NOMO-1 (cell line): ENCODE data around the gene SLAMF6.
"Not testable (repeated sequence)": the region's sequence is repeated elsewhere in the genome, so short reads cannot be mapped to it uniquely, and the experiment has no call there.

Source experiments
- DNase-seq, 2 experiments: peaks; one replicate each; lab custom pipeline; 2025; ENCODE audit not compliant: unreplicated experiment in 2 of 2; lab: John Stamatoyannopoulos, UW

Gene SLAMF6

DNA sequence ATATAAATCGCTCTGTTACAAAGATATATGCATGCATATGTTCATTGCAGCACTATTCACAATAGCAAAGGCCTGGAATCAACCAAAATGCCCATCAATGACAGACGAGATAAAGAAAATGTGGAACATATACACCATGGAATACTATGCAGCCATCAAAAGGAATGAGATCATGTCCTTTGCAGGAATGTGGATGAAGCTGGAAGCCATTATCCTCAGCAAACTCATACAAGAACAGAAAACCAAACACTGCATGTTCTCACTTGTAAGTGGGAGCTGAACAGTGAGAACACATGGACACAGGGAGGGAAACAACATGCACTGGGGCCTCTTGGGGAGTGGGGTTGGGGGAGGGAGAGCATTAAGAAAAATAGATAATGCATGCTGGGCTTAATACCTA, 5.5 kb downstream of the SLAMF6 start:
- DNase-seq: not testable (repeated sequence)

GRCh38 chr1:160515908-160516307, 7.1 kb downstream of the SLAMF6 start:
- DNase-seq: not testable (repeated sequence)

DNA sequence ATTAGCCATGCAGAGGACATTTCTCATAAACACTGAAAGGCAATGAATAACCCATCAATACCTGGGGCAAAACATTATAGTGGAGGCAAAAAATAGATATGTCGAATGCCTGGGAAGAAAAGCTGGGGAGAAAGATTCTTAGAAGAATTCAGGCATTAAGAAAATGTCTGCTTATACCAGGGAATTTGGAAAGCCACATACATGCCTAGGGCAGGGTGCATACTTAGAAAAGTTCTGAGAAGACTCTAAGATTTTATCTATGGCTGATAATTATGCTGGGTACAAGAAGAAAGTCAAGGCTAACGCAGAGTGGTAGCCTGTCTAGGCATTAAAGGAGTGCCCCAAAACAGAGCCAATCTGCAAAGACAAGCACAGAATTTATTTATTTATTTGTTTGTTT, 18.4 kb downstream of the SLAMF6 start:
- no peak for DNase-seq

DNA sequence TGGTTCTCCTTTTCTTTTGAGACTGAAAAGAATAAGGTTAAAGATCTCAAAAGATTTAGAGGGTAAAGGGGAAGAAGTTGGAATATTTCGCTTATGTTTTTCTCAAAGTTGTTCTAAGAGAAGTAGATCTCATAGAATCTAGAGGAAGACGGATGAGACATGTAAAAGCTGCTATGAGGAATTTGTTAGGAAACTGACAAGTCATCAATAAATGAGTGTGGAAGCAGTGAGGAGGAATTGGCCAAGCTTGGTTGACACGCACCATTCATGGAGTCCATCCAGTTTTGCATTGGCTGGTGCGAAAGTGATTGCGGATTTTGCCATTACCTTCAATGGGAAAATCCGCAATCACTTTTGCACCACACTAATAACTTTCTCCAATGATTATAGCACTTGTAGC, 20.0 kb downstream of the SLAMF6 start:
- DNase-seq: no peak

GRCh38 chr1:160500321-160500990, 22.6 kb downstream of the SLAMF6 start:
- DNase-seq: no peak

- no peak for DNase-seq
Observed at GRCh38 chr1:160499631-160500030, 23.4 kb downstream of the SLAMF6 start.

DNA sequence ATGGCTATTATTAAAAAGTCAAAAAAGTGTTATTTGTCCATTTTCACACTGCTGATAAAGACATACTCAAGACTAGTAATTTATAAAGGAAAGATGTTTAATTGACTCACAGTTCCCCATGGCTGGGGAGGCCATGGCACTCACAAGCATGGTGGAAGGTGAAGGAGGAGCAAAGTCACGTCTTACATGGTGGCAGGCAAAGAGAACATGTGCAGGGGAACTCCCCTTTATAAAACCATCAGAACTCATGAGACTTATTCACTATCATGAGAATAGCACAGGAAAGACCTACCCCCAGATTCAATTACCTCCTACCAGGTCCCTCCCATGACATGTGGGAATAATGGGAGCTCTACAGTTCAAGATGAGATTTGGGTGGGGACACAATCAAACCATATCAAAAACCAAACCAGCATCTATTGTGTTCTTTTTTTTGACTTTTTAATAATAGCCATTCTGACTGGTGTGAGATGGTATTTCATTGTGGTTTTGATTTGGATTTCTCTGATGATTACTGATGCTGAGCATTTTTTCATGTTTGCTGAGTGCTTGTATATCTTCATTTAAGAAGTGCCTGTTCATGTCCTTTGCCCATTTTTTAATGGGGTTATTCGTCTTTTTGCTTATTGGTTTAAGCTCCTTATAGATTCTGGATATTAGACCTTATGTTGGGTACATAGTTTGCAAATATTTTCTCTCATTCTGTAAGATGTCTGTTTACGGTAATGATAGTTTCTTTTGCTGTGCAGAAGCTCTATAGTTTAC, 24.6 kb downstream of the SLAMF6 start:
- DNase-seq: not testable (repeated sequence)

DNA sequence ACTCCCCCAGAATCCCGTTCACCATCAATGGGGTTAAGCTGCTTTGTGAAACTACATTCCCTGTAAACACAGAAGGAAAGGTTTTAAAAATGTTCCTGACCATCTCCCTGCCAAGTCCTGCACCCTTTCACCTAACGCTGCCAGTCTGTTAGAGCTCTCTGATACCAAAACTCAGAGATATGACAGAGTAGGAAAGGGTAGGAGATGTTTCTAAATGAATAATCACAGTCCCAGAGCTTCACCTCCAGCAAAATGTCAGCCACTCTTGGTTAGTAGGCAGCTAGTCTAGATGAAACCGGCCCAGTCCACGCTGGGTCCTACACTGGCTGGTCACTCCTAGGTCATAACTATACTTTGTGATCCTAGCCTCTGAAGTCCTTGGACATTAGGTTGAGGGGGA, 26.7 kb downstream of the SLAMF6 start:
- no peak for DNase-seq

GRCh38 chr1:160494620-160495019, 28.4 kb downstream of the SLAMF6 start:
- DNase-seq: no peak

DNA sequence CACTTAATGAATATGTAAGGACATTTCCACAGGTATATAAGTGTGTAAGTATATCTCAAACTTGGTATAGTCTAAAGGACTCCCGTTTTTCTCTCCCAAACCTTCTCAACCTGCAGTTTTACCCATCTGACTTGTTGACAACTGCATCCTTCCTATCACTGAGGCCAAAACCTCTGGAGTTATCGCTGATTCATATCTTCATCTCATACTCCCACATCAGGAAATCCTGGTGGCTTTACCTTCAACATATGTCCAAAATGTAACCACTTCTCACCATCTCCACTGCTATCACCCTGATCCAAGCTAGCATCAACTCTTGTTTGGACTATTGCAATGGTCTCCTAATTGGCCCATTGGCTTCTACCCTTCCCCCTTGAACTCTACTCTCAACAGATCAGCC, 30.4 kb downstream of the SLAMF6 start:
- no peak for DNase-seq

DNA sequence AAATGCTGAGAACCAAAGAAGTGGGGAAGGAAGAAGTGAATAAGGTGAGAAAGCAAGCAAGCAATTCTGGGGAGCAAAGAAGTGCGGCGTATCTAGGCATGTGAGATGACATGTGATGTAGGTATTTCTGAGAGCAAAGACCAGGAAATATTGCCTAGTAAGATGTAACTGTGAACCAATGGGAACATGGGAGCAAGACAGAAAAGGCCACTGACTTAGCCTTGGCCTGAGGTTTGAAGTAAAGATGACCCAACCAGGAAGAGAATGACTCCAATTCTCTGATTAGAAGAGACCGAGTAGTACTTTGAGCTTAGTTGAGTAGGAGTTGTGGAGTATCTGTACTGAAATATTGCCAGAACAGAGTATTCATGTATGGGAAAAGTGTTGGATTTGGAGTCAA, 31.1 kb downstream of the SLAMF6 start:
- no peak for DNase-seq

DNA sequence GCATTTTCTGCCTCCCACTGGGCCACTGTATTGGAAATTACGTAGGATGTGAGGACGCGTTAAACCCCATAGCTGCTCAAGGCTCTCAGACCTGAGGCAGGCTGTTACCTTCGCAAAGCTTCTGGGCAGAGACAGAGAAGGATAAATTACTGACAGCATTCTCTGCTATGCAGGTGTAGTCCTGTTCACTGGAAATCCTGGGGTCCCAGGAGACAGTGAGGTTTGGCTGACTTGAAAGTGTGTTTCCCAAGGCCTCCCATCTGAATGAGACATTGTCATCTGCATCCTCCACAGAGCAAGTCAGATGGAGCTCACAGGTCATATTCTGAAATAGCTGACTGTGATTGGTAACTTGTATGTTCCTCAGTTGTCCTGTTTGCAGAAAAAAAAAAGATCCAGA, 32.0 kb downstream of the SLAMF6 start:
- no peak for DNase-seq

GRCh38 chr1:160489513-160490261, 33.4 kb downstream of the SLAMF6 start:
- DNase-seq: no peak

- DNase-seq: no peak
Observed at GRCh38 chr1:160488347-160489058, 34.6 kb downstream of the SLAMF6 start.

DNA sequence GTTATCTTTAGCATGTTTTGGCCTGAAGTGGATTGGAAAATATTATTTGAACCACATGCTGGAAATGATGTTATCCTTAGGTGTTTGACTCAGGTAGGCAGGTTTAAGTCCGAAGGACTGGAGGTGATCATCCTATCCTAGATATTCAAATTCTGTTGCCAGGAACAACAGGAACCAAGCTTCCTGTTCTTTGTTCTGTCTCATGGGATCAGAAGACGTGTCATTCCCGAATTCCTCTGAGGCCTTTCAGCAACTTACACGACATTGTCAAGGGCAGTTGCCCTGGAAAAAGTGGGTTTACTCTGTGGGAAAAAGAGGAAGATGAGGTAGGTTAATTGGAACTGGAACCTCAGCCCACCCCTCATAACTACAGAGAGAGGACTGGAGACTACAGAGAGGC, 36.6 kb downstream of the SLAMF6 start:
- DNase-seq: no peak

DNA sequence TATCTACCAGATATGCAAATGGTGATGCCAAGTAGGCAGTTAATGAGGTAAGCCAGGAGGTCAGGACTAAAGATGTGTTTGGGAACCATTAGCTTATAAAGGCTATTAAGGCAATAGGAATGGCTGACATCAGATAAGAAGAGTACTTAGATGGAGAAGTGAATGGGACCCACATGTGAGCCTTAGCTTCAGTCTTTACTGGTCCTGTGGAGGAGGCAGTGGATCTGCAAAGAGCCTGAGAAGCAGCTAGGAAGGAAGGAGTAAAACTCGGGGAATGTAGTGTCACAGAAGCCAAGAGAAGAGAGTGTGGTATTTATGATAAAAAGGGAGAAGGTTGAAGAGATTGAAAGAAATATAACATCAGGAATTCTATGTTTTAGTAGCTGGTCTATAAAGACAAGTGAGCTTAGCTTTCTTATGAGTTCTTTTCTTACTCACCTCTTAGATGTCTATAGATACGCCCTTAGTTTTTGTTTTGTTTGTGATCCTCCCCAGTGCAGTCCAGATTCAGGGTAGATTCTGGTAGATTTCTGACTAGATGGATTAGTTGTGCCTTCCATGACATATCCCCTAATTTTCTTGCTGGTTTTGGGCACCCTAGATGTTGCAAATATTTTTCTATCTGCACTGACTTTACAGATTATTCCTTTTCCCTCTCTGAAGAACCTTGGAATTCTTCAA, 39.4 kb downstream of the SLAMF6 start:
- DNase-seq: no peak

- DNase-seq: no peak
Observed at GRCh38 chr1:160481979-160482596, 41.0 kb downstream of the SLAMF6 start.

DNA sequence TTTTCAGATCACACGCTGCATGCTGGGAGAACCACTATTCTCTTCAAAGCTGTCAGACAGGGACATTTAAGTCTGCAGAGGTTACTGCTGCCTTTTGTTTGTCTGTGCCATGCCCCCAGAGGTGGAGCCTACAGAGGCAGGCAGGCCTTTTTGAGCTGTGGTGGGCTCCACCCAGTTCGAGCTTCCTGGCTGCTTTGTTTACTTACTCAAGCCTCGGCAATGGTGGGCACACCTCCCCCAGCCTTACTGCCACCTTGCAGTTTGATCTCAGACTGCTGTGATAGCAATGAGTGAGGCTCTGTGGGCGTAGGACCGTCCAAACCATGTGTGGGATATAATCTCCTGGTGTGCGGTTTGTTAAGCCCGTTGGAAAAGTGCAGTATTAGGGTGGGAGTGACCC, 42.3 kb downstream of the SLAMF6 start:
- not testable (repeated sequence) for DNase-seq

DNA sequence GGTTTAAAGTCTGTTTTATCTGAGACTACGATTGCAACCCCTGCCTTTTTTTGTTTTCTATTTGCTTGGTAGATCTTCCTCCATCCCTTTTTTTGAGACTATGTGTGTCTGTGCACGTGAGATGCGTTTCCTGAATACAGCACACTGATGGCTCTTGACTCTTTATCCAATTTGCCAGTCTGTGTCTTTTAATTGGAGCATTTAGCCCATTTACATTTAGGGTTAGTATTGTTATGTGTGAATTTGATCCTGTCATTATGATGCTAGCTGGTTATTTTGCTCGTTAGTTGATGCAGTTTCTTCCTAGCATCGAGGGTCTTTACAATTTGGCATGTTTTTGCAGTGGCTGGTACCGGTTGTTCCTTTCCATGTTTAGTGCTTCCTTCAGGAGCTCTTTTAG, 44.0 kb downstream of the SLAMF6 start:
- not testable (repeated sequence) for DNase-seq
